WI38 (cell line): ENCODE measurements around the gene ADARB1.

Experiments
- H3K4me3 ChIP-seq: 2 replicates; pipeline ENCODE4 v1.5.1; 2011; ENCODE audit warnings: low read depth, mild to moderate bottlenecking, control low read depth, low read length
- TF ChIP-seq, protein P1 (sequence below): IDR thresholded peaks from 2 replicates; pipeline ENCODE4 v1.5.1; 2012; ENCODE audit warnings: low read depth, mild to moderate bottlenecking, control low read depth, low read length

ADARB1 gene

DNA sequence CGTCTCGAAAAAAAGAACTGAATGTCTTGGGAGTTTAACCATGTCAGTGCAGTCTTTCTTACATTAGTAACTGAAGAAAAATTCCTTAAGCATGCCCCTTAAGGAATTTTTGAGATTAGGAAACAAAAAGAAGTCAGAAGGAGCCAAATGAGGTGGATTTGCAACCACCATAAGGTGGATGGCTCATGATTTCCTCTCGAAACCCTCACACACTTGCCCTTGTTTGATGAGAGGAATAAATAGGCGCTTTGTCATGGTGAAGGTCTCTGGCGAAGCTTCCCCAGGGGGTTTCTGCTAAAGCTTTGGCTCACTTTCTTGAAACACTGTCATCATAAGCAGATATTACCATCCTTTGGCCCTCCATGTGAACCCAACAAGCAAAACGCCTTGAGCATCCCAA, 145.1 kb downstream of the ADARB1 start:
- no peak overlapping the region for H3K4me3 ChIP-seq
- TF ChIP-seq, protein P1, sequence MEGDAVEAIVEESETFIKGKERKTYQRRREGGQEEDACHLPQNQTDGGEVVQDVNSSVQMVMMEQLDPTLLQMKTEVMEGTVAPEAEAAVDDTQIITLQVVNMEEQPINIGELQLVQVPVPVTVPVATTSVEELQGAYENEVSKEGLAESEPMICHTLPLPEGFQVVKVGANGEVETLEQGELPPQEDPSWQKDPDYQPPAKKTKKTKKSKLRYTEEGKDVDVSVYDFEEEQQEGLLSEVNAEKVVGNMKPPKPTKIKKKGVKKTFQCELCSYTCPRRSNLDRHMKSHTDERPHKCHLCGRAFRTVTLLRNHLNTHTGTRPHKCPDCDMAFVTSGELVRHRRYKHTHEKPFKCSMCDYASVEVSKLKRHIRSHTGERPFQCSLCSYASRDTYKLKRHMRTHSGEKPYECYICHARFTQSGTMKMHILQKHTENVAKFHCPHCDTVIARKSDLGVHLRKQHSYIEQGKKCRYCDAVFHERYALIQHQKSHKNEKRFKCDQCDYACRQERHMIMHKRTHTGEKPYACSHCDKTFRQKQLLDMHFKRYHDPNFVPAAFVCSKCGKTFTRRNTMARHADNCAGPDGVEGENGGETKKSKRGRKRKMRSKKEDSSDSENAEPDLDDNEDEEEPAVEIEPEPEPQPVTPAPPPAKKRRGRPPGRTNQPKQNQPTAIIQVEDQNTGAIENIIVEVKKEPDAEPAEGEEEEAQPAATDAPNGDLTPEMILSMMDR, result no peak

DNA sequence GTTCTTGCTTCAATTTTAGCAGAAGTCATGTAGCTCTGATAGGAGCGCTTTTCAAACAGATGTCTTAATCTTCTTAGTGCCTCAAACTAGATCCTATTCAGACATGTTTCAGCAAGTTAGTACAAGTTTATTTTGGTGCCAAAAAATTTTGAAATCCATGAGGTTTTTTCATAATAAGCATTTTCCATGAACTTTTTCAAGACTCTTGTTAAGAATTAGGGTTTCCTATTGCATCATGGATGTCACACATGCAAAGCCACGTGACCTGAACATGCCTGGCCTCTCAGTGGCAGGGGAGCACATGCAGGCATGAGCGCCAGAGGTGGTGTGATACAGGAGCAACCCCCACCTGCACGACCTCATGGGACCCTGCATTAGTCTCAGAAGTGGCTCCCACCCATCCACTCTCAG, 145.7 kb downstream of the ADARB1 start:
- TF ChIP-seq, protein P1, result no peak
- no peak overlapping the region for H3K4me3 ChIP-seq

DNA sequence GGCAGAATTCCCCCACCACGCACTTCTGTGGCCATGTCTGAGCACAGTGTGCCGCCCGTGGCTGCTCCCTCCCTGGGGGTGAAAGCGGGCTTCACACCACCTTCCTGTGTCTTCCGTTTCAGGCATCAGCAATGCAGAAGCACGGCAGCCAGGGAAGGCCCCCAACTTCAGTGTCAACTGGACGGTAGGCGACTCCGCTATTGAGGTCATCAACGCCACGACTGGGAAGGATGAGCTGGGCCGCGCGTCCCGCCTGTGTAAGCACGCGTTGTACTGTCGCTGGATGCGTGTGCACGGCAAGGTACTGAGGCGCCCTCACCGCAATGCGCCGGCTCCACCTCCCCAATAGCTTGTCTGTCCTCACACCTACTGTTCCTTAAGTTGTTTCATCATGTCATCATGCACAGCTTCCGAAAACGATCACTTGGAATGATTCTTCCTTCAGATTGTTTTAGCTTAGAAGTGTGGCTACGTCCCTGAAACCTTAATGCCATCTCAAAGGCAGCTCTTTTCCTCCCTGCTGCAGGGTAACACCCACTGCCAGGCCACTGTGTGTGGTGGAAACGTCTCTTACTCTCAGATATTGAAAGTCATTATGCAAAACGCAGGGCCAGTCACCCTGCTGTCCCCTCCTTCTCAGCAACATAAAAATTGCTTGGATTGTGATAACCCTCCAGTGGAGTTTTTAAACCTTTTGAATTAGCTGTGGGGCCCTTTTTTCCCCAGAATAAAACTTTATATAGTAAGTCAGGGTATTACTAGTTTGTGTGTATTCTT, 146.5 kb downstream of the ADARB1 start:
- TF ChIP-seq, protein P1, result no peak
- H3K4me3 ChIP-seq, result no peak overlapping the region

DNA sequence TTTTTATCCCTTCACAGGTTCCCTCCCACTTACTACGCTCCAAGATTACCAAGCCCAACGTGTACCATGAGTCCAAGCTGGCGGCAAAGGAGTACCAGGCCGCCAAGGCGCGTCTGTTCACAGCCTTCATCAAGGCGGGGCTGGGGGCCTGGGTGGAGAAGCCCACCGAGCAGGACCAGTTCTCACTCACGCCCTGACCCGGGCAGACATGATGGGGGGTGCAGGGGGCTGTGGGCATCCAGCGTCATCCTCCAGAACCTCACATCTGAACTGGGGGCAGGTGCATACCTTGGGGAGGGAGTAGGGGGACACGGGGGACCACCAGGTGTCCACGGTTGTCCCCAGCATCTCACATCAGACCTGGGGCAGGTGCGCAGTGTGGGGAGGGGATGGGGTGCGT, 147.6 kb downstream of the ADARB1 start:
- H3K4me3 ChIP-seq, result no peak overlapping the region
- TF ChIP-seq, protein P1, result no peak

DNA sequence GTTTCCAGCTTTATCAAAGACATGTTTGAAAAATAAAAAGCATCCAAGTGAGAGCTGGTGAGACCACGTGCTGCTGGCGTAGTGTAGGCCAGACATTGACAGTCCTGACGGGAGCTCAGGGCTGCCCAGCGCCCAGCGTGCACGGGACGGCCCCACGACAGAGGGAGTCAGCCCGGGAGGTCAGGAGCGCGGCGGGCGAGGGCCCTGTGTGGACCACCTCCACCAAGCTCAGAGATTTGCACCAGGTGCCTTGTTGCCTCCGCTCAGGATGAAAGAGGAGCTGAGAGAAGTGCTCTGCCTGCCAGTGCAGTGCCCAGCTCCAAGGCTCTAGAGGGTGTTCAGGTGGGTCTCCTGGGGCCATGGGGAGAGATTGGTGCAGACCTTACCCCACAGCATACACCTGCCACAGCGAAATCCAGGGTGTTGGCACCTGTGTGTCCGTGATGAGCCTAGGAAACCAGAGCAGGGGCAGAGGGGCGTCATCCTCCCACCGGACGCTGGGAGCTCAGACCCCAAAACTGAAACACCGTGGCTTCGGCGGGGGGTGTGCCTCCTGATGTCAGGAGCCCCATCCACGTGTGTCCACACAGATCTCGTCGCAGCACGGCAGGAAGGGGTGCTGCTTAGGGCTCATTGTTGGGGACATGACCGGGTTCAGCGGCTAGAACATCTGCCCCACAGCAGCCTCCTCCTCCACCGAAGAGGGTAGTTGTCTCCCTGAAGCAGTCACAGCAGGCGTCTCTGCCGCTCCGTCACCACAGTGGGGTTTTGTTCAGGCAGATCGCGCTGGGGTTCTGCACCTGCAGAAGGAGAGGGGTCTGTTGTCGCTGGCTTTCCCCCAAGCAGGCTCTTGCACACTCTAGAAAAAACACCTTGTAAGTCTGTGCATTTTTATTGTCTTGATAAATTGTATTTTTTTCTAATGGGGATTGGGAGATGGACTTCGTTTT, 149.1 kb downstream of the ADARB1 start:
- TF ChIP-seq, protein P1, result no peak
- no peak overlapping the region for H3K4me3 ChIP-seq

DNA sequence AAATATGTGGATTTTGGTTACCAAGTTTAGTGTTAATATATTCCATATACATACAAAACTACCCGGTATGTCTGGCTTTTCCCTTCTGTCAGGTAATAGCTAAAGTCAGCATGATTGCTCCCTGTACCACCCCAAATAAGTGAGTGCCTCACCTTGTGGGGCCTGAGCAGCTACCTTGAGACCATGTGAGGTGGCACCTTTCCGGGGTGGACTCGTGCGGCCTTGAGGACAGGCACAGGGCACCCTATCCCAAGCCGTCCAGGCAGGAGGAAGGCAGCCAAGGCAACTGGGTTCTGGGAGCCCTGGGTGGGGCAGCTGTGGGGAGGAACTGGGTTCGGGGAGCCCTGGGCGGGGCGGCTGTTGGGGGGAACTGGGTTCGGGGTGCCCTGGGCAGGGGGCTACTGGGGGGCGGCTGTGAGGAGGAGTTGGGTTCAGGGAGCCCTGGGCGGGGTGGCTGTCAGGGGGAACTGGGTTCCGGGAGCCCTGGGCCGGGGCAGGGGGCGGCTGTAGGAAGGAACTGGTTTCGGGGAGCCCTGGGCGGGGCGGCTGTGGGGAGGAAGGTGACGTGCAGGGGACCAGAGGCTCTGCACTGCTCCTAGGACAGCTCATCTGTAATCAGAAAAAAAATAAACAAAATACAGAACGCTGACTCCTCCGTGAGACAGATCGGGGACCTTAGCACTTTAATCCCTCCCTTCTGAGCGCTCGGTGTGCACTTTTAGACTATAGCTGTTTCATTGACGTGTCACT, 150.0 kb downstream of the ADARB1 start:
- TF ChIP-seq, protein P1, result no peak
- no peak overlapping the region for H3K4me3 ChIP-seq
